ENCODE measurements around the gene TBC1D24.
A peak's percentile ranks its signal among the peaks of the same experiment; 100 is the strongest.

TBC1D24 gene

GRCh38 chr16:2467528-2468232 is 7.2 kb upstream of the TBC1D24 start:
- Histone ChIP-seq H3K9ac (ENCODE audit: low read length in 5 of 5) (peak overlapping the region in 3 of 5 donors; percentile 35 to 62 (median 42)), H3K4me1 (ENCODE audit: control insufficient read depth in 5 of 5, insufficient read depth in 5 of 5, low read length in 5 of 5) (peaks cover 0 to 49% (median 34%) of the 10 kb centered on the region in 5 donors), H3K4me3 (ENCODE audit: low read depth in 1 of 5, low read length in 5 of 5) (peak overlapping the region in 4 of 5 donors; percentile 39 to 68 (median 57))

GRCh38 chr16:2468233-2468724 is 6.6 kb upstream of the TBC1D24 start:
- peak overlapping the region in 4 of 5 donors; percentile 35 to 62 (median 42) for H3K9ac ChIP-seq (ENCODE audit: low read length in 5 of 5)
- H3K27me3 ChIP-seq (ENCODE audit: control insufficient read depth in 5 of 5, insufficient read depth in 4 of 5, low read length in 5 of 5), result peaks cover 0 to 35% (median 18%) of the 10 kb centered on the region in 5 donors
- no peaks in the 10 kb centered on the region for H3K9me3 ChIP-seq (ENCODE audit: control insufficient read depth in 5 of 5, low read length in 5 of 5)
- H3K4me1 ChIP-seq (ENCODE audit: control insufficient read depth in 5 of 5, insufficient read depth in 5 of 5, low read length in 5 of 5), result peaks cover 0 to 54% (median 39%) of the 10 kb centered on the region in 5 donors
- H3K4me3 ChIP-seq (ENCODE audit: low read depth in 1 of 5, low read length in 5 of 5), result peak overlapping the region in 4 of 5 donors; percentile 39 to 68 (median 57)
- no peaks in the 10 kb centered on the region for H3K36me3 ChIP-seq (ENCODE audit: control insufficient read depth in 5 of 5, insufficient read depth in 5 of 5, low read length in 5 of 5)
- peak overlapping the region; percentile 50 for H3K27ac ChIP-seq (ENCODE audit: low read depth, low read length)

More at GRCh38 chr16:2467528-2468232, 7.2 kb upstream of the TBC1D24 start:
- Histone ChIP-seq H3K27ac (ENCODE audit: low read depth, low read length) (peak overlapping the region; percentile 50), H3K36me3 (ENCODE audit: control insufficient read depth in 5 of 5, insufficient read depth in 5 of 5, low read length in 5 of 5) (no peaks in the 10 kb centered on the region), H3K9me3 (ENCODE audit: control insufficient read depth in 5 of 5, low read length in 5 of 5) (no peaks in the 10 kb centered on the region), H3K27me3 (ENCODE audit: control insufficient read depth in 5 of 5, insufficient read depth in 4 of 5, low read length in 5 of 5) (peaks cover 0 to 30% (median 13%) of the 10 kb centered on the region in 5 donors)

- Histone ChIP-seq H3K4me3 (ENCODE audit: low read depth in 1 of 5, low read length in 5 of 5) (peak overlapping the region in 4 of 5 donors; percentile 39 to 68 (median 57)), H3K9ac (ENCODE audit: low read length in 5 of 5) (peak overlapping the region in 2 of 5 donors; percentile 41 to 43), H3K4me1 (ENCODE audit: control insufficient read depth in 5 of 5, insufficient read depth in 5 of 5, low read length in 5 of 5) (peaks cover 0 to 58% (median 43%) of the 10 kb centered on the region in 5 donors), H3K27me3 (ENCODE audit: control insufficient read depth in 5 of 5, insufficient read depth in 4 of 5, low read length in 5 of 5) (peaks cover 0 to 35% (median 18%) of the 10 kb centered on the region in 5 donors), H3K9me3 (ENCODE audit: control insufficient read depth in 5 of 5, low read length in 5 of 5) (no peaks in the 10 kb centered on the region), H3K36me3 (ENCODE audit: control insufficient read depth in 5 of 5, insufficient read depth in 5 of 5, low read length in 5 of 5) (no peaks in the 10 kb centered on the region), H3K27ac (ENCODE audit: low read depth, low read length) (no peak overlapping the region)
Measured at GRCh38 chr16:2468725-2469398, 6.1 kb upstream of the TBC1D24 start.

GRCh38 chr16:2469399-2470233 is 5.3 kb upstream of the TBC1D24 start:
- Histone ChIP-seq H3K9me3 (ENCODE audit: control insufficient read depth in 5 of 5, low read length in 5 of 5) (no peaks in the 10 kb centered on the region), H3K27me3 (ENCODE audit: control insufficient read depth in 5 of 5, insufficient read depth in 4 of 5, low read length in 5 of 5) (peaks cover 0 to 35% (median 18%) of the 10 kb centered on the region in 5 donors), H3K4me3 (ENCODE audit: low read depth in 1 of 5, low read length in 5 of 5) (peak overlapping the region in 1 of 5 donors; percentile 68), H3K9ac (ENCODE audit: low read length in 5 of 5) (peak overlapping the region in 1 of 5 donors; percentile 41), H3K27ac (ENCODE audit: low read depth, low read length) (peak overlapping the region; percentile 41), H3K4me1 (ENCODE audit: control insufficient read depth in 5 of 5, insufficient read depth in 5 of 5, low read length in 5 of 5) (peaks cover 0 to 66% (median 50%) of the 10 kb centered on the region in 5 donors), H3K36me3 (ENCODE audit: control insufficient read depth in 5 of 5, insufficient read depth in 5 of 5, low read length in 5 of 5) (no peaks in the 10 kb centered on the region)

- Histone ChIP-seq H3K4me1 (ENCODE audit: control insufficient read depth in 5 of 5, insufficient read depth in 5 of 5, low read length in 5 of 5) (peaks cover 0 to 68% (median 50%) of the 10 kb centered on the region in 5 donors), H3K9ac (ENCODE audit: low read length in 5 of 5) (no peak overlapping the region), H3K4me3 (ENCODE audit: low read depth in 1 of 5, low read length in 5 of 5) (no peak overlapping the region), H3K27me3 (ENCODE audit: control insufficient read depth in 5 of 5, insufficient read depth in 4 of 5, low read length in 5 of 5) (peaks cover 0 to 35% (median 18%) of the 10 kb centered on the region in 5 donors), H3K36me3 (ENCODE audit: control insufficient read depth in 5 of 5, insufficient read depth in 5 of 5, low read length in 5 of 5) (no peaks in the 10 kb centered on the region), H3K27ac (ENCODE audit: low read depth, low read length) (peak overlapping the region; percentile 41), H3K9me3 (ENCODE audit: control insufficient read depth in 5 of 5, low read length in 5 of 5) (no peaks in the 10 kb centered on the region)
Measured at GRCh38 chr16:2470234-2470601, 4.7 kb upstream of the TBC1D24 start.

DNA sequence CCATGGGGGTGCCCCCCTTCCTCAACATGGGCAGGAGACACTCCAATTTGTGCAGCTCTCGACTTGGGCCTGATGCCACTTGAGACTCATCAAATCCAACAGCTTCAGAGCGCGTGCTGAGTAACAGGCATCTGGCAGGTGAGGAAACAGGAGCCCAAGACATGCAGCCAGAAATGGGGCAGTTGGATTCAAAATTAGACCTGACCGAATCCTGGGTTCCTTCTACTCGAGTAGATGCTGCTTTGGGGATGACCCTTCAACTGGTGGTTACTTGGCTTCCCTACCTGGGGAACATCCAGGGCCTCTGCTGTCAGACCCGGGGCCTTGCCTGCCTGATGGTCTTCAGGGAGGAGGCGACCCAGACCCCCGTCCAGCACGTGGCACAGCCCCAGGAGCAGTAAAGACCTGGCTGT is 4.3 kb upstream of the TBC1D24 start:
- Histone ChIP-seq H3K4me1 (ENCODE audit: control insufficient read depth in 5 of 5, insufficient read depth in 5 of 5, low read length in 5 of 5) (peaks cover 0 to 71% (median 53%) of the 10 kb centered on the region in 5 donors), H3K27me3 (ENCODE audit: control insufficient read depth in 5 of 5, insufficient read depth in 4 of 5, low read length in 5 of 5) (peaks cover 0 to 35% (median 18%) of the 10 kb centered on the region in 5 donors), H3K27ac (ENCODE audit: low read depth, low read length) (no peak overlapping the region), H3K9me3 (ENCODE audit: control insufficient read depth in 5 of 5, low read length in 5 of 5) (no peaks in the 10 kb centered on the region), H3K9ac (ENCODE audit: low read length in 5 of 5) (no peak overlapping the region), H3K4me3 (ENCODE audit: low read depth in 1 of 5, low read length in 5 of 5) (no peak overlapping the region), H3K36me3 (ENCODE audit: control insufficient read depth in 5 of 5, insufficient read depth in 5 of 5, low read length in 5 of 5) (no peaks in the 10 kb centered on the region)

DNA sequence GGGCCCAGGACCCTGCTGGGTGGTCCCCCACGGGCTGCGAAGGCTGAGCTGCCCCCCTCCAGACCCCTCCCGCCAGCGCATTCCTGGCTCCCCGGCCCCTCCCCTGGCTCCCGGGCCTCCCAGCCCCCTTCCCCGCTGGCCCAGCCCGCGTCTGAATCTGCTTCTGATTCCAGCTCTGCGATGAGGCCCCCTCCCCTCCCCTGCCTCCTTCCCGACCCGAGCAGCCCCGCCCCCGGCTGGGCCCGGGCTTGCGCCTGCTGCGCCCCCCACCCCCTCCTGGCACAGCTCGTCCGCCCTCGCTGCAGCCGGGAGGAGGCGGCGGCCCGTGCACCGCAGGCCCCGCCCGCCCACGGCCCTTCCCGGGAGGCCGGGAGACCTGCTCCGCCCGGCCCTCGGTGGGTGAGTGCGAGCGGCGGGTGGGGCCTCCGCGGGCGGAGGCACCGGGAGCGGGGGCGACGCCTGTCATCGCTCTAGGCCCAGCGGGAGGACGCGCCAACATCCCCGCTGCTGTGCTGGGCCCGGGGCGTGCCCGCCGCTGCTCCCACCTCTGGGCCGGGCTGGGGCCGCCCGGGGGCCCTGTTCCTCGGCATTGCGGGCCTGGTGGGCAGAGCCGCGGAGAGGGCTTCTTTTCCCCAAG is 3.8 kb upstream of the TBC1D24 start, which contains the start of gene NTN3:
NTN3 (plus strand) TSS at position 282 of the 637 bp plus-strand sequence. CDS start 405 bp downstream, outside the sequence.
- Histone ChIP-seq H3K4me3 (ENCODE audit: low read depth in 1 of 5, low read length in 5 of 5) (peak within 1 kb of the TSS in 1 of 5 donors; percentile 30), H3K9me3 (ENCODE audit: control insufficient read depth in 5 of 5, low read length in 5 of 5) (no peaks in the 10 kb centered on the region), H3K27me3 (ENCODE audit: control insufficient read depth in 5 of 5, insufficient read depth in 4 of 5, low read length in 5 of 5) (peaks cover 0 to 35% (median 18%) of the 10 kb centered on the region in 5 donors), H3K4me1 (ENCODE audit: control insufficient read depth in 5 of 5, insufficient read depth in 5 of 5, low read length in 5 of 5) (peaks cover 3 to 77% (median 59%) of the 10 kb centered on the region in 5 donors), H3K9ac (ENCODE audit: low read length in 5 of 5) (no peak within 1 kb of the TSS), H3K36me3 (ENCODE audit: control insufficient read depth in 5 of 5, insufficient read depth in 5 of 5, low read length in 5 of 5) (no peaks in the 10 kb centered on the region), H3K27ac (ENCODE audit: low read depth, low read length) (peak within 1 kb of the TSS; percentile 41)

- Histone ChIP-seq H3K27ac (ENCODE audit: low read depth, low read length) (no peak overlapping the region), H3K4me1 (ENCODE audit: control insufficient read depth in 5 of 5, insufficient read depth in 5 of 5, low read length in 5 of 5) (peaks cover 3 to 77% (median 62%) of the 10 kb centered on the region in 5 donors), H3K9ac (ENCODE audit: low read length in 5 of 5) (no peak overlapping the region), H3K9me3 (ENCODE audit: control insufficient read depth in 5 of 5, low read length in 5 of 5) (no peaks in the 10 kb centered on the region), H3K4me3 (ENCODE audit: low read depth in 1 of 5, low read length in 5 of 5) (peak overlapping the region in 1 of 5 donors; percentile 30), H3K27me3 (ENCODE audit: control insufficient read depth in 5 of 5, insufficient read depth in 4 of 5, low read length in 5 of 5) (peaks cover 0 to 35% (median 18%) of the 10 kb centered on the region in 5 donors), H3K36me3 (ENCODE audit: control insufficient read depth in 5 of 5, insufficient read depth in 5 of 5, low read length in 5 of 5) (no peaks in the 10 kb centered on the region)
Measured at GRCh38 chr16:2471653-2472487, 3.1 kb upstream of the TBC1D24 start.
